GM21367 (cell line): ENCODE data around the gene MAOA.
"Not testable (repeated sequence)": the region's sequence is repeated elsewhere in the genome, so short reads cannot be mapped to it uniquely, and the experiment has no call there.

Experiments used
- ATAC-seq: cut with Tn5 transposase; IDR thresholded peaks from one replicate; pipeline ENCODE4 v1.9.1; 2021; ENCODE audit not compliant: unreplicated experiment

MAOA gene

GRCh38 chrX:43661521-43662240 is 5.6 kb downstream of the MAOA start:
- no peak for ATAC-seq

- no peak for ATAC-seq
Measured at GRCh38 chrX:43663173-43663572, 7.1 kb downstream of the MAOA start.

- ATAC-seq: no peak
Measured at GRCh38 chrX:43664258-43664657, 8.2 kb downstream of the MAOA start.

GRCh38 chrX:43664708-43665107 is 8.6 kb downstream of the MAOA start:
- ATAC-seq: no peak

- no peak for ATAC-seq
Measured at GRCh38 chrX:43666311-43666912, 10.3 kb downstream of the MAOA start.

GRCh38 chrX:43675965-43676628 is 20.0 kb downstream of the MAOA start:
- not testable (repeated sequence) for ATAC-seq

- ATAC-seq: no peak
Measured at GRCh38 chrX:43676971-43677572, 21.0 kb downstream of the MAOA start.

GRCh38 chrX:43677993-43678392 is 21.9 kb downstream of the MAOA start:
- ATAC-seq: no peak

GRCh38 chrX:43679058-43679457 is 23.0 kb downstream of the MAOA start:
- ATAC-seq: no peak

GRCh38 chrX:43679778-43680177 is 23.7 kb downstream of the MAOA start:
- no peak for ATAC-seq

GRCh38 chrX:43682726-43683125 is 26.6 kb downstream of the MAOA start:
- no peak for ATAC-seq

GRCh38 chrX:43685221-43685620 is 29.1 kb downstream of the MAOA start:
- no peak for ATAC-seq

- ATAC-seq: no peak
Measured at GRCh38 chrX:43688586-43688985, 32.5 kb downstream of the MAOA start.

- ATAC-seq: no peak
Measured at GRCh38 chrX:43693602-43694406, 37.7 kb downstream of the MAOA start.

- no peak for ATAC-seq
Measured at GRCh38 chrX:43699475-43699874, 43.4 kb downstream of the MAOA start.

GRCh38 chrX:43702079-43702524 is 46.0 kb downstream of the MAOA start:
- ATAC-seq: no peak

GRCh38 chrX:43702660-43703059 is 46.6 kb downstream of the MAOA start:
- ATAC-seq: no peak

GRCh38 chrX:43703211-43703791 is 47.2 kb downstream of the MAOA start:
- no peak for ATAC-seq

GRCh38 chrX:43706786-43707370 is 50.8 kb downstream of the MAOA start:
- no peak for ATAC-seq
